ENCODE data around the gene ZNF879.

Gene ZNF879

GRCh38 chr5:179006564-179006963 is 17.0 kb upstream of the ZNF879 start:
- H3K4me3 ChIP-seq (ENCODE audit: low read depth, low read length), result no peak overlapping the region

GRCh38 chr5:179008667-179009066 is 14.9 kb upstream of the ZNF879 start:
- no peak overlapping the region for H3K4me3 ChIP-seq (ENCODE audit: low read depth, low read length)

GRCh38 chr5:179033004-179033580 is 9.5 kb downstream of the ZNF879 start:
- no peak overlapping the region for H3K4me3 ChIP-seq (ENCODE audit: low read depth, low read length)

GRCh38 chr5:179044765-179045164 is 21.2 kb downstream of the ZNF879 start:
- no peak overlapping the region for H3K4me3 ChIP-seq (ENCODE audit: low read depth, low read length)

- no peak overlapping the region for H3K4me3 ChIP-seq (ENCODE audit: low read depth, low read length)
Observed at GRCh38 chr5:179051784-179052183, 28.2 kb downstream of the ZNF879 start.

GRCh38 chr5:179054036-179054785 is 30.6 kb downstream of the ZNF879 start:
- no peak overlapping the region for H3K4me3 ChIP-seq (ENCODE audit: low read depth, low read length)

- H3K4me3 ChIP-seq (ENCODE audit: low read depth, low read length), result no peak overlapping the region
Observed at GRCh38 chr5:179054876-179055275, 31.3 kb downstream of the ZNF879 start.

- no peak overlapping the region for H3K4me3 ChIP-seq (ENCODE audit: low read depth, low read length)
Observed at GRCh38 chr5:179055436-179055835, 31.8 kb downstream of the ZNF879 start.

- no peak overlapping the region for H3K4me3 ChIP-seq (ENCODE audit: low read depth, low read length)
Observed at GRCh38 chr5:179055841-179056240, 32.2 kb downstream of the ZNF879 start.

- H3K4me3 ChIP-seq (ENCODE audit: low read depth, low read length), result peak within 1 kb of the TSS; percentile 35
Observed at GRCh38 chr5:179060116-179061008, 36.8 kb downstream of the ZNF879 start, which contains the start of gene ZNF354C. TSS of gene ZNF354C (plus strand) at chr5:179060373. CDS start at chr5:179062069, 1,696 bp downstream.

- H3K4me3 ChIP-seq (ENCODE audit: low read depth, low read length), result peak overlapping the region; percentile 35
Observed at GRCh38 chr5:179061025-179061424, 37.4 kb downstream of the ZNF879 start.

GRCh38 chr5:179065703-179066102 is 42.1 kb downstream of the ZNF879 start:
- no peak overlapping the region for H3K4me3 ChIP-seq (ENCODE audit: low read depth, low read length)

- H3K4me3 ChIP-seq (ENCODE audit: low read depth, low read length), result no peak overlapping the region
Observed at GRCh38 chr5:179079165-179079987, 55.8 kb downstream of the ZNF879 start.

- H3K4me3 ChIP-seq (ENCODE audit: low read depth, low read length), result no peak overlapping the region
Observed at GRCh38 chr5:179080724-179081123, 57.1 kb downstream of the ZNF879 start.
